ENCODE results near the gene DOCK1. TPM values are rescaled to one million over a fixed set of nuclear protein-coding genes. Genes with fewer than 3 reads are reported as not detected.

Gene DOCK1
- total RNA-seq, 1 donor from 2014 or later = 57.8 TPM

DNA sequence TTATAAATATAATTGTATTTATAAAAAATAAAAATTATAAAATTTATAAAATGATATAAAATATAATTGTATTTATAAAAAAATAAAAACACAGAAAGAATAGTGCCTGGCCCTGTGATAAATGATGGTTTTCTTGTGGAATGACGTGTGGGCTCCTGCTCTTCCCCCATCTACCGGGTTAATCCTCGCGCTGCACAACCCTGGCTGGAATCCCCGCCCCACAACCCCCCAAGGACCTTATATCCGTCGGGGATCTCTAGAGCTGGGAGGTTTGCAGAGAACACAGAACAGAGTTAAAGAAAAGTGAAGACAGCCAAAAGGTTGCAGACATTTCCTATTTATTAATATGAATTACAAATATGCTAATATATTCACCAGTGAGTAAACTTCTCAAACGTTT is 548.5 kb downstream of the DOCK1 start:
- TF ChIP-seq, protein P1, sequence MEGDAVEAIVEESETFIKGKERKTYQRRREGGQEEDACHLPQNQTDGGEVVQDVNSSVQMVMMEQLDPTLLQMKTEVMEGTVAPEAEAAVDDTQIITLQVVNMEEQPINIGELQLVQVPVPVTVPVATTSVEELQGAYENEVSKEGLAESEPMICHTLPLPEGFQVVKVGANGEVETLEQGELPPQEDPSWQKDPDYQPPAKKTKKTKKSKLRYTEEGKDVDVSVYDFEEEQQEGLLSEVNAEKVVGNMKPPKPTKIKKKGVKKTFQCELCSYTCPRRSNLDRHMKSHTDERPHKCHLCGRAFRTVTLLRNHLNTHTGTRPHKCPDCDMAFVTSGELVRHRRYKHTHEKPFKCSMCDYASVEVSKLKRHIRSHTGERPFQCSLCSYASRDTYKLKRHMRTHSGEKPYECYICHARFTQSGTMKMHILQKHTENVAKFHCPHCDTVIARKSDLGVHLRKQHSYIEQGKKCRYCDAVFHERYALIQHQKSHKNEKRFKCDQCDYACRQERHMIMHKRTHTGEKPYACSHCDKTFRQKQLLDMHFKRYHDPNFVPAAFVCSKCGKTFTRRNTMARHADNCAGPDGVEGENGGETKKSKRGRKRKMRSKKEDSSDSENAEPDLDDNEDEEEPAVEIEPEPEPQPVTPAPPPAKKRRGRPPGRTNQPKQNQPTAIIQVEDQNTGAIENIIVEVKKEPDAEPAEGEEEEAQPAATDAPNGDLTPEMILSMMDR (IDR thresholded peaks at IDR 0.05) = no peak
- DNase-seq (ENCODE audit: low spot score) = no peak
- Mint-ChIP-seq H3K36me3 (ENCODE audit: low read depth) (peaks cover 18% of the 10 kb centered on the region), H3K27me3 (ENCODE audit: low read depth) (no peaks in the 10 kb centered on the region), H3K27ac (ENCODE audit: unreplicated experiment) (no peak overlapping the region), H3K4me3 (ENCODE audit: unreplicated experiment) (no peak overlapping the region), H3K4me1 (ENCODE audit: low read depth) (no peaks in the 10 kb centered on the region), H3K9me3 (ENCODE audit: low read depth) (no peaks in the 10 kb centered on the region)

DNA sequence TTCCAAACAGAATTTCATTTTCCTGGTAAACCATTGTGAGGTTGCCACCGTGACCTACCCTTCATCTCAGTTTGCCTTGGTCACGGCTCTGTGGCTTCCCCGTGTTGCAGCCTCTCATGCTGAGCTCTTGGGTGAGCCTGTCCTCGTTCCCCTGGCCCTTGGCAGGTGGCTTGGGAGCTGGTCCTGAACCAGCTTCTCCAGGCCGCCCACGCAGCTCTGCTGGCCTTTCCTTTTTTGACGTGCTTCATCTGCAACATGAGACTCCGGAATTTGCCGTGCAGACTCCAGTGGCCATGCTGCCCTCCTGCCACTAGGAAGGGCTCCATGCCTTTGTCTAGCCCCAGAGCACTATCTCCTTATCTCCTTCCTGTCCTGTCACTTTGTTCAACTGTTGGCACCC is 550.9 kb downstream of the DOCK1 start:
- TF ChIP-seq, protein P1 (IDR thresholded peaks at IDR 0.05) = no peak
- no peak overlapping the region for H3K27ac Mint-ChIP-seq (ENCODE audit: unreplicated experiment)
- no peak for DNase-seq (ENCODE audit: low spot score)
- peaks cover 11% of the 10 kb centered on the region for H3K36me3 Mint-ChIP-seq (ENCODE audit: low read depth)
- no peaks in the 10 kb centered on the region for H3K27me3 Mint-ChIP-seq (ENCODE audit: low read depth)
- H3K4me3 Mint-ChIP-seq (ENCODE audit: unreplicated experiment) = no peak overlapping the region
- H3K9me3 Mint-ChIP-seq (ENCODE audit: low read depth) = peaks cover 7% of the 10 kb centered on the region
- H3K4me1 Mint-ChIP-seq (ENCODE audit: low read depth) = peaks cover 12% of the 10 kb centered on the region

DNA sequence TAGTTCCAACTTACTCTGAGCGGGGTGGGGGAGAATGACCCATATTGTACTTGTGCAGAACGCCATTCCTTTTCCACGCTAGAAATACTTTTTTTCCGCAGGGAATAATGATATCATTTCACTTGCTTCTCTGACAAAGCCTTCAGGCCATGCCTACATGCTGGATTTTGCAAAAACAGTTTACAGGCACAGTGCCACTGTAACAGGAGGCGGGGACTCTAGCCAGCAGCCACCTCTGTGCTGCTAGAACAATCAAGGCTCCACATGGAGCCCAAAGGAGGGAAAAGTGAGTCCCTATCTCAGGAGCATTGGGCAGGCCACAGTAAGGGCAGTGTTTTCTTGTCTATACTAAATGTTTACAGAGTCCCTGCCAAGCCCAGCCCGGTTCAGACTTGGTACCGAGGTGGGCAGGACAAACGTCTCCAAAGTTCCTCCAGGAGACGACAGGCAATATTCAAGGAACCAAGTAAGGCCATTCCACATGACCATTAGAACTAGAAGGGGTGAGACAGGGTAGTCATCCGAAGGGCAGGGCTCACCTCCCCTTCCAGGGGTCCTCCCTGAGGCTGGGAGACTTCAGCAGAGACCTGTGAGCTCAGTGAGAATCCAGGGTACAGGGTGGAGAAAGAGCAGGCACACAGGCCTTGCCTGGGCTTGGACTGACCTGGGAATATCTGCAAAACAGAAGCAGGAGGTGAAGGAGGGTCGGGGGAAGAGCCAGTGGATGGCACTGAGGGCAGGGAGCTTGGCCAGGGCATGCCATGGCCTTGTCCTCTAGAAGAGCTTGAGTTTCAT is 553.0 kb downstream of the DOCK1 start:
- Mint-ChIP-seq H3K36me3 (ENCODE audit: low read depth) (peaks cover 8% of the 10 kb centered on the region), H3K4me1 (ENCODE audit: low read depth) (peaks cover 12% of the 10 kb centered on the region), H3K27me3 (ENCODE audit: low read depth) (no peaks in the 10 kb centered on the region), H3K9me3 (ENCODE audit: low read depth) (peaks cover 7% of the 10 kb centered on the region), H3K4me3 (ENCODE audit: unreplicated experiment) (no peak overlapping the region), H3K27ac (ENCODE audit: unreplicated experiment) (no peak overlapping the region)
- DNase-seq (ENCODE audit: low spot score) = no peak
- TF ChIP-seq, protein P1 (IDR thresholded peaks at IDR 0.05) = no peak

DNA sequence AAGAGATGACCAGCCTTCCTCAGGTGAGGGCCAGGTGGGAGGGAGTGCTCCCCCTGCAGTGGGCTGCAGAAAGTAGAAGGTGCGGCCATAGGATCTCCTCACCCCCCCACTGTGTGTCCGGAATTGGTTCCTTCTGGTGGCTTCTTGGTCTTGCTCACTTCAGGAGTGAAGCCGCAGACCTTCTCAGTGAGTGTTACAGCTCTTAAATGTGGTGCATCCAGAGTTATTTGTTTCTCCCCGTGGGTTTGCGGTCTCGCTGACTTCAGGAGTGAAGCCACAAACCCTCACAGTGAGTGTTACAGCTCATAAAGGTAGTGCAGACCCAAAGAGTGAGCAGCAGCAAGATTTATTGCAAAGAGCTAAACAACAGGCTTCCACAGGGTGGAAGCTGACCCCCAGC is 553.6 kb downstream of the DOCK1 start:
- no peak for DNase-seq (ENCODE audit: low spot score)
- Mint-ChIP-seq H3K4me3 (ENCODE audit: unreplicated experiment) (no peak overlapping the region), H3K4me1 (ENCODE audit: low read depth) (peaks cover 12% of the 10 kb centered on the region), H3K9me3 (ENCODE audit: low read depth) (peaks cover 7% of the 10 kb centered on the region), H3K36me3 (ENCODE audit: low read depth) (peaks cover 8% of the 10 kb centered on the region), H3K27ac (ENCODE audit: unreplicated experiment) (no peak overlapping the region), H3K27me3 (ENCODE audit: low read depth) (peaks cover 1% of the 10 kb centered on the region)
- TF ChIP-seq, protein P1 (IDR thresholded peaks at IDR 0.05) = no peak

DNA sequence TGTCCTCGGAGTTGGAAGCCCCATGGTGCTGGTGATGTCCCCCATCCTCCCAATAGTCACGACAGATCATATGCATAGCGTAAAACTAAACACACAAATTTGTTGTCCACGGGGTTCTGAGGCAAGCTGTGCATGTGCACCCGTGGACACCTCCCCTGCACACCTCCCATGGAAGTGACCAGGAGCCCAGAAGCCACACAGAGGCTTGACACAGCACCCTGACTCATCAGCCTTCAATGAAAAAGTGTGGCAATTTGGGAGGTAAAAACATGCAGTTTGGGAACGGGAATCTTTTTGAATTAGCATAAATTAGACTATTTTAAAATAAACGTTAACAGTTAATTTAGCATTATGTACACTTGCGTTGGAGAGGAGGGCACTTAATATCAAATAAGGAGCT is 554.7 kb downstream of the DOCK1 start:
- no peak for DNase-seq (ENCODE audit: low spot score)
- Mint-ChIP-seq H3K4me3 (ENCODE audit: unreplicated experiment) (no peak overlapping the region), H3K36me3 (ENCODE audit: low read depth) (peaks cover 8% of the 10 kb centered on the region), H3K4me1 (ENCODE audit: low read depth) (peaks cover 12% of the 10 kb centered on the region), H3K27ac (ENCODE audit: unreplicated experiment) (no peak overlapping the region), H3K27me3 (ENCODE audit: low read depth) (peaks cover 1% of the 10 kb centered on the region), H3K9me3 (ENCODE audit: low read depth) (peaks cover 7% of the 10 kb centered on the region)
- TF ChIP-seq, protein P1 (IDR thresholded peaks at IDR 0.05) = no peak
